Epidermal melanocyte (primary cell): ENCODE results near the gene PRKG1.

ENCODE experiments used
- DNase-seq: peaks from one replicate; pipeline ENCODE4 v3.0.0; 2011; ENCODE audit warnings: low spot score; ENCODE audit not compliant: insufficient read length

PRKG1 gene

GRCh38 chr10:51694086-51694768 is 619.9 kb downstream of the PRKG1 start:
- DNase-seq = no peak

DNA sequence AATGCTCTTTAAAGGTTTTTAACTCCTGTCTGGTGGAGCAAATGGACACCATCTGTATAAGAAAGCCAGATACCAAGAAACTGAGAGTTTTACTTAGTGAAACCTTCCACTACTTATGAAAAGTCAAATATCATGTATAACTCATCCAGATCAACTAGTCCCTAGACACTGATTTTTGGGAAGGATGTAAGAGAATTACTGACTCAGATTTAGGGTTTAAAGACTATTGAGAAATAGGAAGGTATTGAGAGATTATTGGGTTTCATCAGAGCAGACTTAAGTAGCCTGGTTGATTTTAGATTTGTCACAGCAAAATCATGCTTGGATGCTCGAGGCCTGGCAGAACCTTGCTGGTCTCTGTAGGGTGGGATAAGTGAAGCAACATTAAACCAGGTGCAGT is 622.0 kb downstream of the PRKG1 start:
- no peak for DNase-seq

- no peak for DNase-seq
Observed at GRCh38 chr10:51698473-51699063, 624.3 kb downstream of the PRKG1 start.

DNA sequence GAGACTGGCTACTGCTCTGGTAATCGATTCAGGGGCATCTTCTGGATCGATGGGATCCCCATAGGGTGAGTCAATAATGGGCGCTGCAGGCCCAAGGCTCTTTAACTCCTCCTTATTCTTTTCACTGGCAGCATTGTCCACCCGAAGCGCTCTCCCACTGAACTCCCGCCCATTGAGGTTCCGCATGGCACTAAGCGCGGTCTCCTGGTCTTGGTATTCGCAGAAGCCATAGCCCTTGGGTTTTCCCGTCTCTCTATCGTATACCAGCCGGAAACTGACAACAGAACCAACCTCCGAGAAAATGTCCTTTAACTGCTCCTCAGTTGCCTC is 624.8 kb downstream of the PRKG1 start:
- no peak for DNase-seq

- no peak for DNase-seq
Observed at GRCh38 chr10:51699475-51700227, 625.4 kb downstream of the PRKG1 start, which contains the start of gene CSTF2T. TSS of gene CSTF2T (minus strand) at chr10:51699595. CDS start at chr10:51699549, 46 bp downstream.

DNA sequence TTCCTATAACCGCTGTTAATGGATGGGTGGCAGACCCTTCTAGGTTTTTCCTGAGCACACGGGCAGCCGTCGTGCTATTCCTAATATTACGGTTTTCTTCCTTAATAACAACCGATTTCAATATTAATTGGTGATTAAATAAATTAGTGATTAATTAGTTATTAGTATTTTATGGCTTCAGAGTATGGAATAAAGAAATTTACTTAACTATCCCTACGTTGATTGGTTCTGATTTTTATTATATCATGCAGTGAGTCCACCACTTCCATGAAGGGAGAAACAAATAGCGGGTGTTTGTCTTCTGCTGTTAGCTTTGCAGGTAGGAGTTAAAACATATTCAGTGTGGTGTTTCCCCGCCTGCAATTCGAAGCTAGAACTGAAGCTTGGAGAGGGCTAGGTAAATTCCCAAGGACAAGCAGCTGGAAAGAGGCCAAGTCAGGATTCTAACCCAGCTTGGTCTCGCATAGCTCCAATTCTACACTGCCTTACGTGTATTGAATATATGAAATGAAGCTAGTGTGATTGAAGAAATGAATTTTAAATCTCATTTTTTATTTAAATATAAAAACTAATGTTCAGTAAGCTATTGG is 626.0 kb downstream of the PRKG1 start:
- DNase-seq = no peak

- no peak for DNase-seq
Observed at GRCh38 chr10:51705774-51706173, 631.5 kb downstream of the PRKG1 start.

DNA sequence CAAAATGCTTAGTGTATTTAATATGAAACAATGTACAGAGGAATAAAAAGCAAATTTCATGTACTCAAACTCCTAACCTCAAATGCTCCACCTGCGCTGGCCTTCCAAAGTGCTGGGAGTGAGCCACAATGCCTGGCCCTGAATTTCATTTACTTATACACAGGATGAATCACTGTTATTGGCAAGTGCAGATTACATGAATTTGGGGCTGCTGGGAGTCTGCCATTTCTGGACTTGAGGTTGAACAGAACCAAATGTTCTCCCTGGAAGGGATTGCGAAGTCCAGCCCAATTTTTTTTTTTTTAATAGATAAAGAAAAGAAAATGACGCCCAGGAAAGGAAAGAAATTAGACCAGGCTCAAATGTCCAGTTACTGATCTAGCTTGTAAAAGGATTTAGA is 631.9 kb downstream of the PRKG1 start:
- no peak for DNase-seq

GRCh38 chr10:51707392-51707791 is 633.1 kb downstream of the PRKG1 start:
- no peak for DNase-seq

GRCh38 chr10:51707821-51708424 is 633.6 kb downstream of the PRKG1 start:
- no peak for DNase-seq

DNA sequence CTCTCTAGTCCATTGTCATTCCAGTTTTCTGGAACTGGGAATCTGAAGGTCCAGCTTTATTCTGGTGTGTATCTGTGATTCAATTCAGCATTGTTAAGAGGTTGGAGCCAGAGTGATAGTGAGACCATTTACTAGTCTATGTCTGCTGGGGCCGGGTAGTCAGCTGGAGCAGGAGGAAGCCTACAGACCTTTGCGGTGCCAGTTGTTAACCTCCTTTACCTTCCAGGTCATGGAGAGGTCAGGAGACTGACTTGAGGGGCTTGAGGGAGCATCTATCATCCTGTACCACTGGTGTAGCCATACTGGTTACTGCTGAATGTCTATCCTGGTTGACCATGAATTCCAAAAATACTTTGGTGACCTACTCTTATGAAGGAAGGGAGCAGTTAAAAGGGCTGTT is 634.3 kb downstream of the PRKG1 start:
- DNase-seq = no peak

- no peak for DNase-seq
Observed at GRCh38 chr10:51709324-51709972, 635.2 kb downstream of the PRKG1 start.

GRCh38 chr10:51711519-51711891 is 637.2 kb downstream of the PRKG1 start:
- no peak for DNase-seq

- no peak for DNase-seq
Observed at GRCh38 chr10:51716981-51717380, 642.7 kb downstream of the PRKG1 start.

DNA sequence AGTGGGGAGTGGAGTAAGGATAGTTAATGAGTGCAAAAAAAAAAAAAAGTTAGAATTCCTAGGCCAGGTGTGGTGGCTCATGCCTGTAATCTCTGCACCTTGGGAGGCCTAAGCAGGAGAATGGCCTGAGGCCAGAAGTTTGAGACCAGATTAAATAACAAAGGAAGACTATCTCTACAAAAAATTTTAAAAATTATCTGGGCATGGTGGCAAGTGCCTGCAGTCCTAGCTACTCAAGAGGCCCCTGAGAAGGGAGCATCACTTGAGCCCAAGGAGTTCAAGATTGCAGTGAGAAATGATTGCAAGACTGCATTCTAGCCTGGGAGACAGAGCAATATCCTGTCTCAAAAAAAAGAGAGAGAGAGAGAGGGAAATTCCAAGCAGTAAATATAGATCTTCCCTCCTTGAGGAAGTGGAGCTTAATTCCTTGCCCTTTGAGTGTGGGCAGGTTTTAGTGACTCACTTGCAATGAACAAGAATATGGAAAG is 644.6 kb downstream of the PRKG1 start:
- DNase-seq = no peak

DNA sequence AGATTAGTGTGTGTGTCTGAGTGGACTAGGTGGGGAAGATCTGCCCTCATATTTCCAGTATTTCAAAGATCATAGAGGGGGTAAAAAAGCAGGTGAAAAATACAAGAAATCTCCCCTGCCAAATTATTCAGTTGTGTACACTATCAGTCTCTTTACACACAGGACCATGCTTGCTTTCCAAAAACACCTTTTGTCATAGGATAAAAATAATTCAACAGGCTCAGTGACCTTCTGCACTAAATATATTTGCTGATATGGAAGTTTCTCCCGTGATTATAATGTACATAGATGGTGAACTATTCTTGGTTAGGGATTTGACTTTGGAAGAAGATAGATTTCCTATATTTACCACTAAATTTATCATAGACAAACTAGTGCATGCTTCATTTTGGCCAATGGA is 649.8 kb downstream of the PRKG1 start:
- no peak for DNase-seq

DNA sequence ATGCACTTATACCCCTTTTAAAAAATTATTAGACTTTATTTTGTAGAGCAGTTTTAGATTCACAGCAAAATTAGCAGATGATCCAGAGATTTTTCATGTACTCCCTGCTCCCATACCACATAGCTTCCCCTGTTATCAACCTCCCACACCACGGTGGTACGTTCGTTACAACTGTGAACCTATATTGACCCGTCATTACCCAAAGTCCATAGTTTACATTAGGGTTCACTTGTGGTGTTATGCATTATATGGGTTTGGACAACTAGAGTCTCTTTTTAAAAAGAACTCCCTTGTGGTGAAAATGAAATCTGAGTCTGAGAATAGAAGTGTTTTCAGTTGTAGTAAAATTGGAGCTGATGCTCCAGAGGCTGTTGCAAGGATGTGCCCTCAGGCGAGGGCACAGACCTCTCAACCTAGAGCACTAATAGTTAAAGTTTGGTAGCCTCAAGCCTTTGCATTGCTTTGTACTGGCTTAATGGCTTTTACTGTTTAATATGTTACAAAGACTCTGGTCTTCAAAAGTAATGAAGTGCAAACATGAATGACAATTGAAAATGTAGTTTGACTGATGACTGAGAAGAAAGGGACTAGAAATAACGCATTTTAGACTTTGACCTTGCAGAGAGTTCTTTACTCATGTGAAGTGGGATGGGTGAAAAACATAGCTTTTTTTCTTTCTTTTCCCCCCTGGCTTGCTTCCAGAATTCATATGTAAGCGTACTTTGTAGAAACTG is 655.7 kb downstream of the PRKG1 start:
- DNase-seq = no peak

DNA sequence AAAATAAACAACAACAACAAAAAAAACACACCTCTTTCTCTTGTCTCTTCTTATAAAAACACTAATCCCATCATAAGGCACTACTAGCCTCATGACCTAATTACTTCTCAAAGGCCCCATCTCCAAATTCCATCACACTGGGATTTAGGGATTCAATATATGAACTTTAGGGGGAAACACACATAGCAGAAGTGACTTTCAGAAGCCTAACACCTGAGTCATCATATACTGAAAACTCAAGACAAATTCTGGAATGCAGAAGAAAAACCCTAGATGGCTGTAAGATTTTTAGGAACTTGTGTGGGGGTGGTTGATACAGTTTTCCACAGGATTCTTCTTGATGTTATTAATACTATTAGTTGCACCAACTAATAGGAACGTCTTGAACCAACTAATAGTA is 658.8 kb downstream of the PRKG1 start:
- no peak for DNase-seq

DNA sequence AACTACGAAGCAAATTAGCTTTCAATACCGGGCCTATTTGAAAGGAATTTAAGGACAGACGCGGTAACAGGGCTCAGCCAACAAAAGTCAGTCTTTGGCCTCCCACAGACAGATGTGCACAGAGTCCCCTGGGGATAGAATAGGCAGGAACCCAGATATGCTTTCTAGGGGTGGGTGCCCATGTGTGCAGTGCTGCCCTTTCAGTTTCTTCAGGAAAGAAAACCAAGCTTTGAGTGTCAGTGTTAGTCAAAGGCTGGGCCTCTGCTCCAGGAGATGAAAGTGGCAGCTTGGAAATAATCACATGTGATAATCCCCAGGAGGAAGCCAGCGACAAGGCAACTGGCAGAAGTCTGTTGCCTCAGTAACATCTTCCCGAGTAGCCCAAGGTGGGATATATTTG is 668.9 kb downstream of the PRKG1 start:
- no peak for DNase-seq

DNA sequence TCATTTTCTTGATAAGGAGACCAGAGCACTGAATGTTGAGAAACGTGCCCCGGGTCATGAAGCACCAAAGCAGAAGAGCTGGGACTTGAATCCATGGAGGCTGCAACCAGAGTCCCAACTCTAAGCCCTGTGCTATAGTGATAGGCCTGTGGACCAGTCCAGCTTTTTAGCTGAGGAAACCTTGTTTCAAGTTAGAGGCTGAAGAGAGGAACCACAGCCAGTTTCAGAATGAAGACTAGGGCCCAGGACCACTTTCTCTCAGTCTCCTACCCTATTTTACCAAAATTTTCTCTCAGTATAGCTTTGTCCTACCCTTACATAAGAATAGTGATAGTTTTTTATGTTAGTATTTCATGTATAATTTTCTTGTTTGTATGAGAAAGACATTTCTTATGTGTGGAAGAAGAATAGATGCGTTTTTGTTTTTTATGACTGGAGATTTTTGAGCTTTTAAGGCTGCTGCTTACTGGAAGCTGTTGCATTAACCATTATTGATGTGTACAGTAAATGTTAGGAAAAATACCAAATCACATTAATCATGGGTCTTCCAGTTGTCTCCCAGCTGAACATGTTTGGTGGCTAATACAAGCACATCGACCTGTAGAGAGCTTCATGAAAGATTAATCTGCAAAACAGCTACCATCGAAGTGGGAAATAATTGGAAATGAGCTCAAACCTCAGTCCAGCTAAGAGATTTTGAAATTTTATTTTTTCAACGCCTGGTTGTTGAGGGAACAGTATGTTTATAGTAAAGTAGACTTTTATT is 670.1 kb downstream of the PRKG1 start:
- DNase-seq = no peak
